RWPE2 (cell line): ENCODE measurements around the gene TSC22D4.

Experiments
- ATAC-seq: fragments of 200-7000 bp; cut with Tn5 transposase; 3 replicates; pipeline ENCODE4 v1.9.1; 2021; ENCODE audit warnings: low read depth
- DNase-seq: peaks from one replicate; pipeline ENCODE4 v3.0.0-alpha.2; 2020; ENCODE audit warnings: low spot score
- H3K27ac ChIP-seq: fragments of 450-650 bp; 2 replicates; pipeline ENCODE4 v1.5.1; 2017; ENCODE audit warnings: mild to moderate bottlenecking; ENCODE audit not compliant: poor library complexity, severe bottlenecking
- H3K27me3 ChIP-seq: fragments of 250-450 bp; sonication (Bioruptor Pico); 2 replicates; pipeline ENCODE4 v1.5.1; 2021; ENCODE audit warnings: mild to moderate bottlenecking, moderate library complexity; ENCODE audit not compliant: insufficient read depth, poor library complexity, severe bottlenecking
- H3K36me3 ChIP-seq: fragments of 250-450 bp; sonication (Bioruptor Pico); 2 replicates; pipeline ENCODE4 v1.5.1; 2020; ENCODE audit warnings: low read depth, mild to moderate bottlenecking, moderate library complexity
- H3K4me1 ChIP-seq: fragments of 250-450 bp; sonication (Bioruptor Pico); 2 replicates; pipeline ENCODE4 v1.5.1; 2021; ENCODE audit warnings: mild to moderate bottlenecking, moderate library complexity; ENCODE audit not compliant: insufficient read depth, poor library complexity, severe bottlenecking
- H3K4me3 ChIP-seq: fragments of 250-450 bp; sonication (Bioruptor Pico); 2 replicates; pipeline ENCODE4 v1.5.1; 2021; ENCODE audit warnings: mild to moderate bottlenecking, moderate library complexity; ENCODE audit not compliant: severe bottlenecking
- H3K9me3 ChIP-seq: fragments of 250-450 bp; sonication (Bioruptor Pico); 2 replicates; pipeline ENCODE4 v1.5.1; 2021; ENCODE audit warnings: mild to moderate bottlenecking, moderate library complexity; ENCODE audit not compliant: severe bottlenecking
- TF ChIP-seq, protein P1 (sequence below): fragments of 450-650 bp; IDR thresholded peaks from one replicate; pipeline ENCODE4 v1.5.1; 2017; ENCODE audit warnings: mild to moderate bottlenecking, moderate library complexity; ENCODE audit not compliant: poor library complexity, severe bottlenecking

The TSC22D4 gene

DNA sequence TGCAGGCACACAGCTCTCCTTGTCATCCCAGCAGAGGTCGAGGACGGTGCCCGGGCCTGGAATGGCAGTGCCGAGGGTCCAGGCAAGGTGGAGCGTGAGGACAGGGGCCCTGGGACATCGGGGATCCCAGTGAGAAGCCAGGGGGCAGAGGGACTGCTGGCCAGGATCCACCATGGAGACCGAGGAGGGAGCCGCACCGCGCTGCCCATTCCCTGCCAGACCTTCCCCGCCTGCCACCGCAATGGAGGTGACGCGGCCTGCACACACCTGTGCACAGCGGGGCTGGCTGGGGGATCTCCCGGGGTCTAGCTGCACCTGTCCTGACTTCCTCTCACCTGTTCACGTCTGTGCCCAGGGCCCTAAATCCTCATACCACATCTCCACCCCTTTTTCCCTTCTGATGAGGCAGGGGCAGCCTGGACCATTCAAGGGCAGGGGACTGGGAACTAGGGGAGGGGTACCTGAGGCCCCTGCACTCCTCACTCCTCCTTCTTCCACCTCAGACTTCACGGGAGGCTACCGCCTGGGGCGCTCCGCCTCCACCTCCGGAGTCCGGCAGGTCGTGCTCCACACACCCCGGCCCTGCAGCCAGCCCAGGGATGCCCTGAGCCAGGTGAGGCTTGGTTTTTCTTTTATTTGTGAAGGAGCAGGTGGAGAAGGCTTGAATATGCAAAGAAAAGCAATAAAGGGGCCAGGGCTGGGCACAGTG lies 11.6 kb upstream of the TSC22D4 start:
- Histone ChIP-seq H3K27ac (no peak overlapping the region), H3K27me3 (no peaks in the 10 kb centered on the region), H3K36me3 (no peaks in the 10 kb centered on the region), H3K4me3 (no peak overlapping the region), H3K4me1 (no peaks in the 10 kb centered on the region), H3K9me3 (no peaks in the 10 kb centered on the region)
- no peak for ATAC-seq
- DNase-seq, result no peak
- TF ChIP-seq, protein P1, sequence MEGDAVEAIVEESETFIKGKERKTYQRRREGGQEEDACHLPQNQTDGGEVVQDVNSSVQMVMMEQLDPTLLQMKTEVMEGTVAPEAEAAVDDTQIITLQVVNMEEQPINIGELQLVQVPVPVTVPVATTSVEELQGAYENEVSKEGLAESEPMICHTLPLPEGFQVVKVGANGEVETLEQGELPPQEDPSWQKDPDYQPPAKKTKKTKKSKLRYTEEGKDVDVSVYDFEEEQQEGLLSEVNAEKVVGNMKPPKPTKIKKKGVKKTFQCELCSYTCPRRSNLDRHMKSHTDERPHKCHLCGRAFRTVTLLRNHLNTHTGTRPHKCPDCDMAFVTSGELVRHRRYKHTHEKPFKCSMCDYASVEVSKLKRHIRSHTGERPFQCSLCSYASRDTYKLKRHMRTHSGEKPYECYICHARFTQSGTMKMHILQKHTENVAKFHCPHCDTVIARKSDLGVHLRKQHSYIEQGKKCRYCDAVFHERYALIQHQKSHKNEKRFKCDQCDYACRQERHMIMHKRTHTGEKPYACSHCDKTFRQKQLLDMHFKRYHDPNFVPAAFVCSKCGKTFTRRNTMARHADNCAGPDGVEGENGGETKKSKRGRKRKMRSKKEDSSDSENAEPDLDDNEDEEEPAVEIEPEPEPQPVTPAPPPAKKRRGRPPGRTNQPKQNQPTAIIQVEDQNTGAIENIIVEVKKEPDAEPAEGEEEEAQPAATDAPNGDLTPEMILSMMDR, result no peak

DNA sequence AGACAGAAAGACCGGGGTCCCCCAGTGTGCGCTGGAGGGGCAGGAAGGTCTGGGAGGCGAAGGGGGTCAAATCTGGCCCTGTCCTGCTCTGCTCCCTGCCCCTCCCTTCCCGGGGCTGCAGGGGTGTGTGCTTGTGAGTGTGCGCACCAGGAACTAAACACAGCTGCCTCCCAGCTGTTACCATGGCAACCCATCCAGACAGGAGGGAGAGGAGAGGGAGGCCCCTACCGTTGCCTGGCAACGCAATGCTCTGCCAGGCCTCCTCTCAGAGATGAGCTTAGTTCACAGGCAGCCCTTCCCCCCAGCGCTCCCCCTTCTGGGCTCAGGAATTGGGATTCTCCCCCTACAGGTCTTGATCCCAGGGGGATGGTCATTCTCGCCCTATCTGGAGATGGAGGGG lies 10.8 kb upstream of the TSC22D4 start:
- Histone ChIP-seq H3K4me3 (no peak overlapping the region), H3K27me3 (no peaks in the 10 kb centered on the region), H3K9me3 (no peaks in the 10 kb centered on the region), H3K36me3 (no peaks in the 10 kb centered on the region), H3K27ac (no peak overlapping the region), H3K4me1 (no peaks in the 10 kb centered on the region)
- TF ChIP-seq, protein P1, result no peak
- ATAC-seq, result peak; percentile 33; the same call in 1 of the 3 replicates
- no peak for DNase-seq

DNA sequence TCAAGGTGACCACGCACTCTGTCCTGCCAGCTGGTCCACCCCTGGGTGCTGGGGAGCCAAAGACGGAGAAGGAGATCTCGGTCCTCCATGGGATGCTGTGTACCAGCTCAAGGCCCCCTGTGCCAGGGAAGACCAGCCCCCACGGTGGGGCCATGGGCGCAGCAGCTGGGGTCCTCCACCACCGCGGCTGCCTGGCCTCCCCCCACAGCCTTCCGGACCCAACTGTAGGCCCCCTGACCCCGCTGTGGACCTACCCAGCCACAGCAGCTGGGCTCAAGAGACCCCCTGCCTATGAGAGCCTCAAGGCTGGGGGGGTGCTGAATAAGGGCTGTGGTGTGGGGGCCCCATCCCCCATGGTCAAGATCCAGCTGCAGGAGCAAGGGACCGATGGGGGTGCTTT lies 10.1 kb upstream of the TSC22D4 start:
- TF ChIP-seq, protein P1, result no peak
- H3K36me3 ChIP-seq, result no peaks in the 10 kb centered on the region
- ATAC-seq (no peak), DNase-seq (no peak)
- no peak overlapping the region for H3K27ac ChIP-seq
- H3K4me3 ChIP-seq, result no peak overlapping the region
- no peaks in the 10 kb centered on the region for H3K4me1 ChIP-seq
- H3K27me3 ChIP-seq, result no peaks in the 10 kb centered on the region
- no peaks in the 10 kb centered on the region for H3K9me3 ChIP-seq

DNA sequence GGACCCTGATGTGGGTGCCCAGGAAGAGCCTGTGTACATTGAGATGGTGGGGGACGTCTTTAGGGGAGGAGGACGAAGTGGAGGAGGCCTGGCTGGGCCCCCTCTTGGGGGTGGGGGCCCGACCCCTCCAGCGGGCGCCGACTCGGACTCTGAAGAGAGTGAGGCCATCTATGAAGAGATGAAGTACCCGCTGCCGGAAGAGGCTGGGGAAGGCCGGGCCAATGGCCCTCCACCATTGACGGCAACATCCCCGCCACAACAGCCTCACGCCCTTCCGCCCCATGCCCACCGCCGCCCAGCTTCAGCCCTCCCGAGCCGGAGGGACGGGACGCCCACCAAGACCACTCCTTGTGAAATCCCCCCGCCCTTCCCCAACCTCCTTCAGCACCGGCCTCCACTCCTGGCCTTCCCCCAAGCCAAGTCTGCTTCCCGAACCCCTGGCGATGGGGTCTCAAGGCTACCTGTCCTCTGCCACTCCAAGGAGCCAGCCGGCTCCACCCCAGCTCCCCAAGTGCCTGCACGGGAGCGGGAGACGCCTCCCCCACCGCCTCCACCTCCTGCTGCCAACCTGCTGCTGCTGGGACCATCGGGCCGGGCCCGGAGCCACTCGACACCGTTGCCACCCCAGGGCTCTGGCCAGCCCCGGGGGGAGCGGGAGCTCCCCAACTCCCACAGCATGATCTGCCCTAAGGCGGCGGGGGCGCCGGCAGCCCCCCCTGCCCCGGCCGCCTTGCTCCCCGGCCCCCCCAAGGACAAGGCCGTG lies 9.5 kb upstream of the TSC22D4 start:
- no peaks in the 10 kb centered on the region for H3K9me3 ChIP-seq
- no peak overlapping the region for H3K4me3 ChIP-seq
- no peaks in the 10 kb centered on the region for H3K27me3 ChIP-seq
- ATAC-seq (no peak), DNase-seq (no peak)
- TF ChIP-seq, protein P1, result no peak
- H3K27ac ChIP-seq, result no peak overlapping the region
- no peaks in the 10 kb centered on the region for H3K36me3 ChIP-seq
- H3K4me1 ChIP-seq, result no peaks in the 10 kb centered on the region
